NCI-H510A (cell line): ENCODE measurements around the gene ANKRD13C.
A peak's percentile ranks its signal among the peaks of the same experiment; 100 is the strongest.
"Not testable (repeated sequence)": the region's sequence is repeated elsewhere in the genome, so short reads cannot be mapped to it uniquely, and the experiment has no call there.

ENCODE experiments used
- DNase-seq: peaks from one replicate; lab custom pipeline; 2025; lab: John Stamatoyannopoulos, UW

ANKRD13C gene

DNA sequence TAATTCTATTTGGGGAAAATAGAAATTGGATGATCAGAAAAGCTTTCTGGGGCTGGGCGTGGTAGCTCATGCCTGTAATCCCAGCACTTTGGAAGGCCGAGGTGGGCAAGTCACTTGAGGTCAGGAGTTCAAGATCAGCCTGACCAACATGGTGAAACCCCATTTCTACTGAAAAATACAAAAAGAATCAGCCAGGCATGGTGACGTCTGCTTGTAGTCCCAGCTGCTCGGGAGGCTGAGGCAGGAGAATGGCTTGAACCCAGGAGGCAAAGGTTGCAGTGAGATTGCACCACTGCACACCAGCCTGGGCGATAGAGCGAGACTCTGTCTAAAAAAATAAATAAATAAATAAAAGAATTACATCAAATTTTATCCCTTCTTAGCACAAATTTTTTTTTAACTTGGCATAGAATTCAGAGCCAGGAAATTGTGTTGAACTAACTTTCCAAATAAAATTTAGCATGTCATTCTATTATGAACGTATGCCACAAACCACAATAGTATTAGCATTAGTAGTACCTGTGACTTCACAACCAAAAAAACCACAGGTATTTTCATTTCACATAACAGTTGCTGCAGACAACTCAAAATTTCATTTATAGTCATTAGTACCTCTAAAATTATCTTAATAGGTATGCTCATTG is 4.5 kb upstream of the ANKRD13C start:
- DNase-seq: no peak

- DNase-seq: no peak
These were observed 1.4 kb upstream of the ANKRD13C start for GRCh38 chr1:70355920-70356319.

GRCh38 chr1:70355111-70355407 is 537 bp upstream of the ANKRD13C start:
- DNase-seq: no peak

DNA sequence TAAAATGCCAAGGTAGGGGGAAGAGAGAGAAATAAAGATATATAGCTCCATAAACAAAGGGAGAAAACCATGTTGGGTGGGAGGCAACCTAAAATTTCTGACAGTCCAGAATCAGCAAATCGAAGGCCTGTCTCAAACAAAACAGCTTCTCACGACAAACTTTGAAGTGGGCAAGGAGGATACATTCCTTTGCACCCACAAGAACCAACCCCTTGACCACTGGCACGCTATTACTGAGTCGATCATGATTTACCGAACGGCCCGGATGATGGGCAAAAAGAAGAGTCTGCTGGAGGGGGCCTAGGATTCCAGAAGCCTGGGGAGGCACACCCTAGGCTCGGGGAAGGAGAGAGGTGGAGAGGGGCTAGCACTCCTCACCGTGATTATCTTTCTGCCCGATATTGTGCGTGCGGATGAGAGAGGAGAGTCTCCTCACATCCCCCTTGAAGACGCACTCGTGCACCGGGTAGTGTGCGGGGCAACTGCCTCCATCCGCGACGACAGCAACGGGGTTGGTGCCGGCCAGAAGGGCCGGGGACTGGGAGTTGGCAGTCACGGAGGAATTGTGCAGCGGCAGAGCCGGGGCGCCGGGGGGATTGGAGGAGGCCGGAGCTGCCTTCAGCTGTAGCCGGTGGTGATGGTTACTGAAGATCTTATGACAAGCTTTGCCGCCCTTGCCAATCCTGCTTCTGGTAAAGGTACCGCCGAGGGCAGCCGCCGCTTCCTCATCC is 756 bp downstream of the ANKRD13C start:
- DNase-seq: peak; percentile 10

DNA sequence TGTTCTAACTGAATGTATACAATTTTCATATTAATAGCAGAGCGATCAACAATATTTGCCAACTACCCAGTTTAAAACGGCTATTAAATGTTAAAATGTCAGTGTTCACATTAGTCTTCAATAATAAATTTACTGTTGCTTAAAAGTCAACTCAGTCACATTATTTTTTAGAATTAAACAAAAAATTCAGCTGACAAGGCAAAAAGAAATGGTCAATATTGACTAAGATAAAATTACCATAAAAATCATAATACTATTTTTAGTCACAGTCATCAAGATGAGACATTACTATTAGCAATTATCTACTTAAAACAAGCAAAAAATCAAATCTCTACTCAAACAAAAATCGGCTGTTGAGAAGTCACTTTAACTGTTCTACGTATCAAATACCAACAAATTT is 1.5 kb downstream of the ANKRD13C start:
- no peak for DNase-seq

GRCh38 chr1:70349799-70350198 is 4.7 kb downstream of the ANKRD13C start:
- not testable (repeated sequence) for DNase-seq

- no peak for DNase-seq
These were observed 5.9 kb downstream of the ANKRD13C start for GRCh38 chr1:70348399-70349165.

DNA sequence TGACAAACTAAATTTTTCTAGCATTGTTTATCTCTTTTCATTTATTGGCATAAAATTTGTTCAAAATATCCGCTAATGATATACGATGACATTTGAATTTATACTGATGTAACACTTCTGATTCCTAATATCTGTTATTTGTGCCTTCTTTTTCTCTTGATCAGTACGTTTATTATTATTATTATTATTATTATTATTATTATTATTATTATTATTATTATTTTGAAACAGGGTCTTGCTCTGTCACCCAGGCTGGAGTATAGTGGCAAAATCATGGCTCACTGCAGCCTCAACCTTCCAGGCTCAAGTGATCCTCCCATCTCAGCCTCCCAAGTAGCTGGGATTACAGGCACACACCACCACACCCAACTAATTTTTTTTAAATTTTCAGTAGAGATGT is 14.9 kb downstream of the ANKRD13C start:
- DNase-seq: not testable (repeated sequence)

GRCh38 chr1:70336050-70336449 is 18.5 kb downstream of the ANKRD13C start:
- no peak for DNase-seq

- DNase-seq: no peak
These were observed 20.1 kb downstream of the ANKRD13C start for GRCh38 chr1:70334436-70334835.

- DNase-seq: no peak
These were observed 21.3 kb downstream of the ANKRD13C start for GRCh38 chr1:70333245-70333644.

DNA sequence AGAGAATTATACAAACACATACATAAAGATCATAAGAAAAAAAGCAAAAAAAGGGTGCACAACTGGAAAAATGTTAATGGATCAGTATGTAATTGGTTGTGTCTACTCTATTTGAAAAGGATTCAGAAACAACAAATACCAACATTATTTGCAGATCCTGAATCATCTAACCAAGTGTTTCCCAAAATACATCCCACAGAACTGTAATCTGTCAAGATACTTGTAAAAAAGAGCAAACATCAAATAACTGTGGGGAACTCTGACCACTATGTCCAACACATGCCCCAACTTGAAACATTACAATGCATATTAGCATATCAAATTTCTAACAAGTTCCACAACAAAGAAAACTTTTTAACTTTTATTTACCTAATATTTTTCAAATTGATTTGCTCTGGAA is 22.6 kb downstream of the ANKRD13C start:
- no peak for DNase-seq

- no peak for DNase-seq
These were observed 27.0 kb downstream of the ANKRD13C start for GRCh38 chr1:70327306-70328076.

DNA sequence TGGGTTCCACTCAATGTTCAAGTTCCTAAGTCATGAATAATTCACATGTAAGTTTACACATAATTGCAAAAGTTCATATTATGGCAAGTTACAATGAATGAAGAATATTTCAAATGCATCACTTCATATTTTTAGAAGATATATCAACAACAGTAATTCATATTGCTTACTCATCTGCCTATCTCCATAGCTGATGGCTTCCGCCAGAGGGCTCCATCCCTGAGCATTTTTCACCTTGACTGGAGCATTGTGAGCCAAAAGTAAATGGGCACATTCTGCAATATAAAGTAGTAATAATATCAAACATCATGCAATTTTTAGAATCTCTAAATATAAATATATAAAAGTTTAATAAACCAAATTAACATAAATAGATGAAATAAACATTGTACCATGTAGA is 29.8 kb downstream of the ANKRD13C start:
- DNase-seq: no peak

DNA sequence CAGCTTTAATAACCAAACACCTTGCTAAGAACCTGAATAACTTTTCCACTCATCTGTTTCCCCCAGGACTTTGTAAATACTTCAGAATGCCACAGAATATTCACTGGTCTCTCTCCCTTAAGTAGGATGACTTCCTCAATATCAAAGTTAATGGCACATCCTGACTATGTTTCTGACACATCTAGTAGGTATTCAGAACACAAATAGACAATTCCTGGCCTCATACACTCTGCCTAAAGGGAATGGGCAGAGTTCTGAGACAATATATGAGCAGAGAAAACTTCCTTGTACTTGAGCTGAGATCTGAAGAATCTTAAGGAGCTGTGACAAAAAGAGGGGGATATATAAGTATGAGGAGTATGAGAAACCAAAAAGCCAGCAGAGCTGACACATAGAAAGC is 34.8 kb downstream of the ANKRD13C start:
- no peak for DNase-seq

DNA sequence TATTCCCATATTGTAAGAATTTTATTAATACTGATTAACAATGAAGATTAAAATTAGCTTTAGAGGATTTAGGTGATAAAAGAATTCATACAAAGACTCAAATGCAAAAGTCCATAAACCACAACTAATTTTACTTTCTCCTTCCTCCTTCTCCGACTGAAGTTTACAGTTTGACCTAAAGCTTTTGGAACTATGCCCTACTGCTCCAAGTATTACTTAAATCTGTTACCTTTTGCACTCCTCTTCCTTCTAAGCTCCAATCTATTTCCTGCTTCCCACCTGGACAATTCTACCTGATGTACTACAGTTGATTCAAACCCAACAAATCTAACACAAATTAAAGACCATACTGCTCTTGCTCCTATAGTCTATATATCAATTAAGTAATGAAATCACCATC is 36.3 kb downstream of the ANKRD13C start:
- DNase-seq: no peak

DNA sequence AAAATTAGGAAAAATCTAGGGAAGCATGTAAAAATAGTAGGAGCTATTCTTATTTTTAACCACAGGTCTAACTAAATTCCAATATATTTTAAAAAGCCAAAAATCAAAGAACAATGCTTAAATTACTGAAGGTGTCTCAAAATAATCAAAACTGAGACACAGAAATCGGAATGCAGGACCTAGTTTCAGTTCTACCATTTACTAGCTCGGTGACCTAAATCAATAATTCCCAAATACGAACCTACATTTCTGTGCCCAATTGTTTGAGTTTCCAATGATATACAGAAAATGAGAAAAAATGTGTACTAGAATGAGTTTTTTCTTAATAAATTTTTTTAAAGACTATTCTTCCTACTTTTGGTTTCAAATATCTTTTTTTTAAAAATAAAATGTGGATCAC is 37.4 kb downstream of the ANKRD13C start:
- no peak for DNase-seq

DNA sequence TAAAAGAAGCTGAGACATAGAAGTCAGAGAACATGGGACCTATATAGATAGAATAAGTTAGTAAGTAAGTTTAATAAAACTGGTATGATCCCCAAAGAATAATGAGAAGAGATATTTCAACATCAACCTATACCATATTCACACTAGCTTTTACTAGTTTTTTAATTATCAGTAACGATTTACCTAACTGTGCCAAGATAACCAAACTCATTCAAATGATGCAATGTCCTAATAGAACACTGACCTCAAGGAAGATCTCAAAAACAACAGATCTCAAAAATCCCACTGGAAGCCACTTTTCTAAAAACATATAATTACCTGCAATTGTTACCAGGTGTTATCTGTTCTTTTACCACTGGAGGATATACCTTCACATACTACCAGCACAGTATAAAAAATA is 38.7 kb downstream of the ANKRD13C start:
- DNase-seq: no peak

GRCh38 chr1:70314706-70315304 is 39.7 kb downstream of the ANKRD13C start:
- no peak for DNase-seq

GRCh38 chr1:70311369-70311768 is 43.2 kb downstream of the ANKRD13C start:
- DNase-seq: no peak

DNA sequence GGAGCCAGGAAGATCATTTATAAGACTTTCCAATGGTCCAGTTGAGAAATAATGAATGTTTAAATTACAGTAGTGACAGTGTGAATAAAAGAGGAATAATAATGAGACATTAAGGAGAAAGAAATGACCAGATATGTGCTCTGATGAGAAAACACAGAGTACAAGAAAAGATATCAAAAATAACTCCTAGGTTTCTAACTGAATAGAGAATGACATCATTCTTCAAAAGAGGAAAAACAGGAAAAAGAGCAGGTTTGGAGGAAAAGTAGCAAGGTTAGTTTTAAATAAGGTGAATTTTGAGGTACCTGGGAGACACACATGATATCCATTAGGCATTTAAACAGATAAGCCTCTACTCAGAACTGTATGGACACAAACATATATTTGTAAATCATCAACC is 55.0 kb downstream of the ANKRD13C start:
- no peak for DNase-seq

GRCh38 chr1:70295749-70296148 is 58.8 kb downstream of the ANKRD13C start:
- DNase-seq: no peak
